ENCODE measurements around the gene SLC29A2.

SLC29A2 gene

GRCh38 chr11:66331542-66332370, 39.8 kb downstream of the SLC29A2 start:
- ChIA-PET POLR2A (interaction anchor here (1.6 kb wide), 1 partner anchor 42 kb away, joined by 5 read pairs; the partner anchor contains the start of gene YIF1A), CTCF (interaction anchor here (1.3 to 1.6 kb wide), 2 partner anchors 19 to 20 kb away, joined by 3 to 10 read pairs; no protein-coding TSS in a partner anchor)
- no peak for DNase-seq (ENCODE audit: extremely low spot score)
- no peak for TF ChIP-seq ZNF384 (IDR thresholded peaks at IDR 0.05)
- TF ChIP-seq SP1 (IDR thresholded peaks at IDR 0.05), result no peak
- no peak for TF ChIP-seq FOXA1 (IDR thresholded peaks at IDR 0.05)
- TF ChIP-seq BHLHE40 (IDR thresholded peaks at IDR 0.05; ENCODE audit: borderline replicate concordance), result no peak
- TF ChIP-seq ARNT (IDR thresholded peaks at IDR 0.05), result no peak
- TF ChIP-seq LEF1 (IDR thresholded peaks at IDR 0.05; ENCODE audit: borderline replicate concordance), result no peak
- TF ChIP-seq FOXM1 (IDR thresholded peaks at IDR 0.05; ENCODE audit: borderline replicate concordance), result no peak

GRCh38 chr11:66330931-66331330, 40.6 kb downstream of the SLC29A2 start:
- DNase-seq (ENCODE audit: extremely low spot score), result no peak
- no peak for TF ChIP-seq ARNT (IDR thresholded peaks at IDR 0.05)
- ChIA-PET POLR2A (interaction anchor here (1.5 to 1.6 kb wide), 2 partner anchors 19 to 42 kb away, joined by 4 to 5 read pairs; partner anchors contain the start of gene YIF1A), CTCF (interaction anchor here (1.3 to 1.6 kb wide), 2 partner anchors 18 to 20 kb away, joined by 3 to 10 read pairs; no protein-coding TSS in a partner anchor)

DNA sequence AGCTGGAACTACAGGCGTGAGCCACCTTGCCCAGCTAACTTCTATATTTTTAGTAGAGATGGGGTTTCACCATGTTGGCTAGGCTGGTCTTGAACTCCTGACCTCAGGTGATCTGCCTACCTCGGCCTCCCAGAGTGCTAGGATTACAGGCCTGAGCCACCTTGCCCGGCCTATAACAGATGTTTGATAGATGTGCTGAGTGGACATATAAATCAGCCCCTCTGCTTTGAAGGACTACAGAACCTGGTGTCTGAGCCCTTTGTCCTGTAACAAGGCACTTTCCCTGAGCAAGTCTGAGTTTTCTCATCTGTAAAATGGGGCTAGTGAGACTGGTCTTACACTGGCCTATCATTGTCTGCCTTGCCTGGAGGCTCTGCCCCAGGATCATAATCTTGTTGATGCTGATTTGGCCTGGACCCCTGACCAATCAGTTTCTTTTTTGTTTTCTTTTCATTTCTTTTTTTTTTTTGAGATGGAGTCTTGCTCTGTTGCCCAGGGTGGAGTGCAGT, 42.3 kb downstream of the SLC29A2 start:
- no peak for TF ChIP-seq CTBP1 (IDR thresholded peaks at IDR 0.05; ENCODE audit: borderline replicate concordance)
- TF ChIP-seq L3MBTL2 (conservative IDR thresholded peaks at IDR 0.05), result no peak
- TF ChIP-seq ARNT (IDR thresholded peaks at IDR 0.05), result no peak
- TF ChIP-seq SP1 (IDR thresholded peaks at IDR 0.05), result no peak
- TF ChIP-seq TARDBP (IDR thresholded peaks at IDR 0.05), result no peak
- no peak for TF ChIP-seq LEF1 (IDR thresholded peaks at IDR 0.05; ENCODE audit: borderline replicate concordance)
- TF ChIP-seq BHLHE40 (IDR thresholded peaks at IDR 0.05; ENCODE audit: borderline replicate concordance), result no peak
- no peak for TF ChIP-seq FOXA1 (IDR thresholded peaks at IDR 0.05)
- no peak for TF ChIP-seq PKNOX1 (IDR thresholded peaks at IDR 0.05)
- TF ChIP-seq NFRKB (IDR thresholded peaks at IDR 0.05), result no peak
- TF ChIP-seq FOXM1 (IDR thresholded peaks at IDR 0.05; ENCODE audit: borderline replicate concordance), result no peak
- no peak for TF ChIP-seq SUZ12 (IDR thresholded peaks at IDR 0.05)
- TF ChIP-seq HDGF (IDR thresholded peaks at IDR 0.05; ENCODE audit: borderline replicate concordance), result no peak
- no peak for TF ChIP-seq ZNF384 (IDR thresholded peaks at IDR 0.05)
- TF ChIP-seq FOXK2 (IDR thresholded peaks at IDR 0.05), result no peak
- TF ChIP-seq ELF4 (IDR thresholded peaks at IDR 0.05), result no peak
- ChIA-PET POLR2A (interaction anchor here (1.5 kb wide), 1 partner anchor 17 kb away, joined by 4 read pairs; no protein-coding TSS in a partner anchor), CTCF (interaction anchor here (0.6 to 2.2 kb wide), 6 partner anchors 16 to 509 kb away, joined by 3 to 11 read pairs (median 4); no protein-coding TSS in a partner anchor)

GRCh38 chr11:66328302-66329144, 43.0 kb downstream of the SLC29A2 start:
- DNase-seq (ENCODE audit: extremely low spot score), result peak; percentile 86
- TF ChIP-seq L3MBTL2 (conservative IDR thresholded peaks at IDR 0.05), result peak; percentile 83
- TF ChIP-seq FOXK2 (IDR thresholded peaks at IDR 0.05), result no peak
- CTCF ChIA-PET, result interaction anchor here (0.6 to 2.2 kb wide), 6 partner anchors 16 to 509 kb away, joined by 3 to 11 read pairs (median 4); no protein-coding TSS in a partner anchor
- POLR2A ChIA-PET, result no interaction called here

More for the DNA sequence above, 42.3 kb downstream of the SLC29A2 start:
- DNase-seq (ENCODE audit: extremely low spot score), result no peak

- CTCF ChIA-PET, result no interaction called here
- TF ChIP-seq ZNF384 (IDR thresholded peaks at IDR 0.05) (no peak), FOXA1 (IDR thresholded peaks at IDR 0.05) (no peak)
- no peak for DNase-seq (ENCODE audit: extremely low spot score)
- POLR2A ChIA-PET, result no interaction called here
Observed at GRCh38 chr11:66328031-66328301, 43.6 kb downstream of the SLC29A2 start.

DNA sequence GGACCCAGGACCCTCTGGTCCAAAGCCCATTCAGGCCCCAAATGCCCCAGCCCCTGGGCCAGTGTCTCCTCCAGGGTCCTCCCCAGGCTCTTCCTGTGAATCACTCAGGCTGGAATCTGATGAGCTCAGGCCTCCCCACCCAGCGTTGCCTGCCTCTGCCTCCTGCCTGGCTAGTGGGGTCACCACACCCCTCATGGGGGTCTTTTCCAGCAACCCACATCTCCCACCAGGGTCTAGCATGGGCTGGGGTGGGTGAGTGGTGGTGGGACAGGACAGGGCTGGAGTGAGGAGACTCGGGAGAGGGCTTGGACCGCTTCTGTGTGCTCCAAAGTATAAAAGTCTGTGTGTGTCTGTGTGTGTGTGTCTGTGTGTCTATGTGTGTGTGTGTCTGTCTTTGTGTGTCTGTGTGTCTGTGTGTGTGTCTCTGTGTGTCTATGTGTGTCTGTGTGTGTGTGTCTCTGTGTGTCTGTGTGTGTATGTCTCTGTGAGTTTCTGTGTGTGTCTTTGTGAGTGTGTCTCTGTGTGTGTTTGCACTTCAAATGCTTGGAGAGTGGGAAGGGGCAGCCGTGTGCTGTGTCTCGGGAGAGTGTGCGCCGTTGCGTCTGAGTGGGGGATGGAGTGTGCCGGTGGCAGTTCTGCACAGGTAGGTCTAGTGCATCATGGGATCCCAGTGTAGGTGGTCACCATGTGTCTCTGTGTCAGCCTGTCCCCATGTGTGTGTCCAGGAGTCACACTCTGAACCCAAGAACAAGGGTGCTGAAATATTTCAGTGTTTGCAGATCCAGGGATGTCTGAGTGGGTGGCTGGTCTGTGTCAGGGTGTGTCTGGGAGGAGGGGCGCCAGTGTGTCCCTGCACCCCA, 44.2 kb downstream of the SLC29A2 start:
- DNase-seq (ENCODE audit: extremely low spot score), result no peak
- POLR2A ChIA-PET, result interaction anchor here (1.0 to 1.3 kb wide), 2 partner anchors 15 to 16 kb away, joined by 3 to 5 read pairs; no protein-coding TSS in a partner anchor
- TF ChIP-seq PKNOX1 (IDR thresholded peaks at IDR 0.05) (no peak), HDGF (IDR thresholded peaks at IDR 0.05; ENCODE audit: borderline replicate concordance) (no peak), NFRKB (IDR thresholded peaks at IDR 0.05) (no peak), ZNF384 (IDR thresholded peaks at IDR 0.05) (no peak), TARDBP (IDR thresholded peaks at IDR 0.05) (no peak), SP1 (IDR thresholded peaks at IDR 0.05) (no peak), SUZ12 (IDR thresholded peaks at IDR 0.05) (no peak), BHLHE40 (IDR thresholded peaks at IDR 0.05; ENCODE audit: borderline replicate concordance) (no peak), FOXA1 (IDR thresholded peaks at IDR 0.05) (no peak)
- CTCF ChIA-PET, result interaction anchor here (0.9 to 1.2 kb wide), 2 partner anchors 15 to 16 kb away, joined by 5 to 10 read pairs; no protein-coding TSS in a partner anchor

Measured in HEK293T (cell line).